SKM-1 treated with dmso at 0.1 percent for 144 hours (cell line): ENCODE measurements around the gene ZBTB22.

ENCODE experiments used
- DNase-seq: peaks from one replicate; lab custom pipeline; 2025; ENCODE audit not compliant: unreplicated experiment; lab: John Stamatoyannopoulos, UW

ZBTB22 gene

GRCh38 chr6:33305052-33305451 lies 12.5 kb downstream of the ZBTB22 start:
- DNase-seq, result no peak

- no peak for DNase-seq
These were observed 13.3 kb downstream of the ZBTB22 start for GRCh38 chr6:33304216-33304615.

- DNase-seq, result no peak
These were observed 15.7 kb downstream of the ZBTB22 start for GRCh38 chr6:33301877-33302276.

- peak; percentile 82 for DNase-seq
These were observed 18.2 kb downstream of the ZBTB22 start for GRCh38 chr6:33299237-33299944.

- peak; percentile 76 for DNase-seq
These were observed 18.7 kb downstream of the ZBTB22 start, which contains the start of gene RGL2 for GRCh38 chr6:33298773-33299236. RGL2 (minus strand) TSS chr6:33298942; CDS start chr6:33298610, 332 bp downstream.

- DNase-seq, result peak; percentile 58
These were observed 19.4 kb downstream of the ZBTB22 start for GRCh38 chr6:33297956-33298772.

GRCh38 chr6:33297406-33297955 lies 20.1 kb downstream of the ZBTB22 start:
- DNase-seq, result no peak

GRCh38 chr6:33296797-33297405 lies 20.6 kb downstream of the ZBTB22 start:
- no peak for DNase-seq

- DNase-seq, result no peak
These were observed 21.7 kb downstream of the ZBTB22 start for GRCh38 chr6:33295621-33296369.

- DNase-seq, result no peak
These were observed 23.3 kb downstream of the ZBTB22 start for GRCh38 chr6:33294086-33294823.

- no peak for DNase-seq
These were observed 24.4 kb downstream of the ZBTB22 start for GRCh38 chr6:33292996-33293682.

GRCh38 chr6:33290459-33290858 lies 27.1 kb downstream of the ZBTB22 start:
- DNase-seq, result no peak

- DNase-seq, result no peak
These were observed 27.7 kb downstream of the ZBTB22 start for GRCh38 chr6:33289784-33290315.

- peak; percentile 94 for DNase-seq
These were observed 28.4 kb downstream of the ZBTB22 start, which contains the start of the genes PFDN6 and WDR46 for GRCh38 chr6:33288921-33289783. PFDN6 (plus strand) TSS chr6:33289601; CDS start chr6:33289857, 256 bp downstream. WDR46 (minus strand) TSS chr6:33289239; CDS start chr6:33289170, 69 bp downstream.

GRCh38 chr6:33288141-33288920 lies 29.2 kb downstream of the ZBTB22 start:
- DNase-seq, result no peak

GRCh38 chr6:33286946-33287914 lies 30.3 kb downstream of the ZBTB22 start:
- no peak for DNase-seq
